A673 (cell line): ENCODE results near the gene FAM222B. TPM values are rescaled to one million over a fixed set of nuclear protein-coding genes. Genes with fewer than 3 reads are reported as not detected.

Source experiments
- BruUV-seq: library from RNA; stranded (reverse); fragments of 400-500 nt; replicated peaks from 2 replicates; lab custom pipeline; 2021; lab: Mats Ljungman, UMichigan
- CTCF ChIA-PET: fragments of 300-600 bp; sonication (Branson Sonifier 250); formaldehyde crosslinking; loops from one replicate; lab custom pipeline; 2022; ENCODE audit warnings: antibody characterized with exemption; lab: Charles Lee
- POLR2A ChIA-PET: fragments of 300-600 bp; sonication (Branson Sonifier 250); formaldehyde crosslinking; loops from one replicate; lab custom pipeline; 2022; ENCODE audit warnings: antibody characterized with exemption; ENCODE audit not compliant: low non-redundant PET; lab: Charles Lee
- DNase-seq: peaks from one replicate; pipeline ENCODE4 v3.0.0-alpha.2; 2015; ENCODE audit warnings: low spot score
- H3K27ac ChIP-seq: fragments of 200-600 bp; sonication (generic); 2 replicates; pipeline ENCODE4 v1.5.1; 2016; ENCODE audit warnings: mixed run types, low read depth, mild to moderate bottlenecking, mixed read lengths, antibody characterized with exemption, low read length; ENCODE audit not compliant: poor library complexity, severe bottlenecking
- H3K27me3 ChIP-seq: fragments of 200-600 bp; sonication (generic); replicated peaks from 2 replicates; pipeline ENCODE4 v1.6.1; 2017; ENCODE audit warnings: mixed run types, low read depth, mild to moderate bottlenecking, mixed read lengths, antibody characterized with exemption, low read length; ENCODE audit not compliant: insufficient read depth, poor library complexity
- H3K36me3 ChIP-seq: fragments of 200-600 bp; sonication (generic); 2 replicates; pipeline ENCODE4 v1.6.1; 2016; ENCODE audit warnings: mixed run types, mild to moderate bottlenecking, mixed read lengths, antibody characterized with exemption, low read length; ENCODE audit not compliant: insufficient read depth, poor library complexity, severe bottlenecking
- H3K4me1 ChIP-seq: fragments of 200-600 bp; sonication (generic); 2 replicates; pipeline ENCODE4 v1.6.1; 2017; ENCODE audit warnings: mixed run types, mild to moderate bottlenecking, mixed read lengths, antibody characterized with exemption, low read length; ENCODE audit not compliant: insufficient read depth, poor library complexity, severe bottlenecking
- H3K4me3 ChIP-seq: fragments of 200-600 bp; sonication (generic); 2 replicates; pipeline ENCODE4 v1.5.1; 2016; ENCODE audit warnings: low read depth, mixed run types, mild to moderate bottlenecking, mixed read lengths, low read length; ENCODE audit not compliant: poor library complexity, severe bottlenecking
- H3K9me3 ChIP-seq: fragments of 200-600 bp; sonication (generic); 2 replicates; pipeline ENCODE4 v1.6.1; 2016; ENCODE audit warnings: mixed run types, low read depth, mild to moderate bottlenecking, mixed read lengths, antibody characterized with exemption, low read length; ENCODE audit not compliant: poor library complexity, severe bottlenecking
- CTCF ChIP-seq: fragments of 300-800, 200-600 bp; sonication (generic); conservative IDR thresholded peaks from 2 replicates; pipeline ENCODE4 v1.5.1; 2017; ENCODE audit warnings: low read depth, mild to moderate bottlenecking, antibody characterized with exemption, low read length, moderate library complexity, mixed read lengths
- EZH2 ChIP-seq: fragments of 200-600 bp; sonication (generic); IDR thresholded peaks from 2 replicates; pipeline ENCODE4 v1.6.1; 2017; ENCODE audit warnings: borderline replicate concordance, low read depth, mild to moderate bottlenecking, mixed read lengths, antibody characterized with exemption, low read length; ENCODE audit not compliant: poor library complexity, severe bottlenecking
- intact Hi-C: fragments of 100-400 bp; cut with micrococcal nuclease; formaldehyde crosslinking; loops from one replicate; pipeline ENCODE4 v1.10.0; 2022; ENCODE audit not compliant: unreplicated experiment
- total RNA-seq: library from RNA; stranded (reverse); gene quantifications from 2 replicates; pipeline ENCODE4 v1.2.3, GENCODE V29; 2021

The FAM222B gene
- total RNA-seq, 1 experiment from 2014 or later: 27.3 TPM

DNA sequence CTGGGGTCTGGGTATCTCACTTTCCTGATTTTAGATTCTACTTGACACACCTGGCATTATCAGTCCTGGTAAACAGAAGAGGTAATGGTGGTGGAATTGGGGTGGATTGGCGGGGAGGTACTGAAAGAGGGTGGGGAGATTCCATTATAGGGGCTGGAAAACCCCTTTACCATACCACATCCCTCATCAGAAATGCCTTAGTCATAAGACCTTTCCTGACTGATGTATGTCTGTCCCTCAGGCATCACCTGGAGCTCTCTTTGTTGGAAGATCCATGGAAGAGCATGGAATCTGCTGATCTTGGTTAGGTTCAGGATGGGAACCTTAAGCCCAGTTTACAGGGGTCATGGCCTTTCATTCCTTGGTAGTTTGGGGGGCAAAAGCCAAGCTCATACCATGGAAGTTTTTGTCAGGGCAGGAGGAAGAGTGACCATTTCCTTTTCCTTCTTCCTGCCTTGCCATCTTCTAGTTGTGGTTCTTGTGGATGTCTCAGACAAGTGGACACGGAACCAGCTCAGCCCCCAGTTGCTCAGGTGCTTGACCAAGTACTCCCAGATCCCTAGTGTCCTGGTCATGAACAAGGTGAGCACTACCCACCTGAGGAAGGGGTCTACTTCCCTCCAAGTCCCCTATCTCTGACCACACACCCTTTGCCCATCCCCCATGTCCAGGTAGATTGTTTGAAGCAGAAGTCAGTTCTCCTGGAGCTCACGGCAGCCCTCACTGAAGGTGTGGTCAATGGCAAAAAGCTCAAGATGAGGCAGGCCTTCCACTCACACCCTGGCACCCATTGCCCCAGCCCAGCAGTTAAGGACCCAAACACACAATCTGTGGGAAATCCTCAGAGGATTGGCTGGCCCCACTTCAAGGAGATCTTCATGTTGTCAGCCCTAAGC, 15.6 kb upstream of the FAM222B start:
- intact Hi-C loops: loop anchor here (10.0 kb wide), 1 partner anchor 63 kb away; no protein-coding TSS in a partner anchor
- H3K4me1 ChIP-seq: peaks cover 3% of the 10 kb centered on the region
- no peak for DNase-seq

GRCh38 chr17:28856028-28856574, 13.5 kb upstream of the FAM222B start:
- Histone ChIP-seq H3K27me3 (no peaks in the 10 kb centered on the region), H3K36me3 (peaks cover 24% of the 10 kb centered on the region), H3K4me1 (peaks cover 3% of the 10 kb centered on the region), H3K27ac (no peak overlapping the region), H3K9me3 (no peaks in the 10 kb centered on the region), H3K4me3 (peak overlapping the region; percentile 75)
- POLR2A ChIA-PET: no interaction called here
- CTCF ChIA-PET: interaction anchor here (0.8 kb wide), 1 partner anchor 261 kb away, joined by 3 read pairs; no protein-coding TSS in a partner anchor
- TF ChIP-seq CTCF (no peak), EZH2 (no peak)
- intact Hi-C loops: loop anchor here (10.0 kb wide), 1 partner anchor 61 kb away; no protein-coding TSS in a partner anchor
- BruUV-seq: no TSS peak
- no peak for DNase-seq

More for the DNA sequence above, 15.6 kb upstream of the FAM222B start:
- Histone ChIP-seq H3K4me3 (no peak overlapping the region), H3K36me3 (peaks cover 28% of the 10 kb centered on the region), H3K27me3 (no peaks in the 10 kb centered on the region), H3K9me3 (no peaks in the 10 kb centered on the region), H3K27ac (no peak overlapping the region)
- ChIA-PET CTCF (no interaction called here), POLR2A (no interaction called here)
- BruUV-seq: no TSS peak
- no peak for TF ChIP-seq CTCF
- no peak for TF ChIP-seq EZH2

GRCh38 chr17:28855336-28855679, 12.7 kb upstream of the FAM222B start:
- H3K4me1 ChIP-seq: peaks cover 3% of the 10 kb centered on the region
- TF ChIP-seq EZH2: no peak
- TF ChIP-seq CTCF: no peak
- peak overlapping the region; percentile 78 for H3K27ac ChIP-seq
- H3K36me3 ChIP-seq: peaks cover 20% of the 10 kb centered on the region
- peak overlapping the region; percentile 75 for H3K4me3 ChIP-seq
- no peak for DNase-seq
- ChIA-PET POLR2A (no interaction called here), CTCF (no interaction called here)
- TSS peak; percentile 76 for BruUV-seq
- no peaks in the 10 kb centered on the region for H3K27me3 ChIP-seq
- intact Hi-C loops: loop anchor here (10.0 kb wide), 1 partner anchor 61 kb away; no protein-coding TSS in a partner anchor
- H3K9me3 ChIP-seq: no peaks in the 10 kb centered on the region
